Inflammatory macrophage treated with lipopolysaccharide for 1 hour (primary cell): Measurements from ENCODE around the gene DSCAML1.

Source experiments
- DNase-seq, 2 donors: peaks; one replicate each; pipeline ENCODE4 v3.0.0-alpha.2; 2020 to 2022

Gene DSCAML1

GRCh38 chr11:117654281-117655255 is 142.4 kb downstream of the DSCAML1 start:
- no peak for DNase-seq

GRCh38 chr11:117652521-117652920 is 144.5 kb downstream of the DSCAML1 start:
- DNase-seq: no peak

DNA sequence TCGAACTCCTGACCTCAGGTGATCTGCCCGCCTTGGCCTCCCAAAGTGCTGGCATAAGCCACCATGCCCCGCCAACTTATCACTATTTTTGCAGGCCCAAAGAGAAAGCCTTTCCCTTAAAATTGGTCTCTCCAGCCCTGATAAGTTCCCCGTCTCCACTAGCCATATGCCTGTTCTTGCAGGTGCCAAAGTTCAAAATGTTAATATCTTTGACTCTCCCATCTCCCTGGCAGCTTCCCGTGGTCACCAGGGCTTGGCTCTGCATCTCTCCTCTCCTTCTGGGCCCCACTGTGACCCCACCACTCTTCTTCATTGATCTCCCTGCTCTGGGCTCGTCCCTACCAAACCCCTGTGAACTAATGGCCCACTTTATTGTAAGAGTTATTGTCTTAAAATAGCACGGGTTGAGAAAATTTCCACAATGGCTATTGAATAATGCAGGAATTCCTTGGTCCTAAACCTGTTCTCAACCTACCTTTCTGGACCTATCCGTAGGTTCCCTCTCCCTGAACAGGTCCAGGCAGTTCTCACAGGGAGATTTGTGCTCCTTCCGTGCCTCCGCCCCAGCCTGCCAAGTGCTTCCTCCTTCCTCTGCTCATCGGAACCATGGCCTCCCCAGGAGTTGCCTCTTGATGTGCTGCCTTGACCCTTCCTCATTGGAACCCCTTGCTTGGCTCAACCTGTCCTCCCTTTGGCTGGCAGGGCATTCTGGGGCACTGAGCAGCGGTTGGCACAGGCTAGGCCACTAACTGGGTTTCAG is 147.5 kb downstream of the DSCAML1 start:
- DNase-seq: no peak

- no peak for DNase-seq
Measured at GRCh38 chr11:117647872-117648271, 149.1 kb downstream of the DSCAML1 start.

DNA sequence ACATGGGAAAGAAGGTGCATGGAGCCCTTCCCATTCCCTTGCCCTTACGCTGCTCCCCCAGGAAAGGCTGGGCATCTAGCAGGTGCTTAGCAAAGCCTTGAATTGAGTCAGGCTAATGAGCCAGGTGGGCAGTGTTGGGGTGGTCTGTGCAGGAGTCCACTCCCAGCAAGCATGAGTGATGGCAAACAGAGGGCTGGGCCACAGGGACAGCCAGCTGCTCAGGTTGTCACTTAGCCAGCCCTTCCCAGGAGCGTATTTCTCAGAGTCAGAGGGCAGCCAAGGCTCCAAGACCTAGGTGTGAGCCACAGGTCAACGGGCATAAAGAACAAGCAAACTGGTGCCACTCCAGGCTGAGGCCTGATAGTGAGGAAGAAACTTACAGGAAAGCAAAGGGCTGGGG is 149.8 kb downstream of the DSCAML1 start:
- no peak for DNase-seq

- no peak for DNase-seq
Measured at GRCh38 chr11:117646411-117646810, 150.6 kb downstream of the DSCAML1 start.

- DNase-seq: no peak
Measured at GRCh38 chr11:117644403-117645155, 152.4 kb downstream of the DSCAML1 start.

DNA sequence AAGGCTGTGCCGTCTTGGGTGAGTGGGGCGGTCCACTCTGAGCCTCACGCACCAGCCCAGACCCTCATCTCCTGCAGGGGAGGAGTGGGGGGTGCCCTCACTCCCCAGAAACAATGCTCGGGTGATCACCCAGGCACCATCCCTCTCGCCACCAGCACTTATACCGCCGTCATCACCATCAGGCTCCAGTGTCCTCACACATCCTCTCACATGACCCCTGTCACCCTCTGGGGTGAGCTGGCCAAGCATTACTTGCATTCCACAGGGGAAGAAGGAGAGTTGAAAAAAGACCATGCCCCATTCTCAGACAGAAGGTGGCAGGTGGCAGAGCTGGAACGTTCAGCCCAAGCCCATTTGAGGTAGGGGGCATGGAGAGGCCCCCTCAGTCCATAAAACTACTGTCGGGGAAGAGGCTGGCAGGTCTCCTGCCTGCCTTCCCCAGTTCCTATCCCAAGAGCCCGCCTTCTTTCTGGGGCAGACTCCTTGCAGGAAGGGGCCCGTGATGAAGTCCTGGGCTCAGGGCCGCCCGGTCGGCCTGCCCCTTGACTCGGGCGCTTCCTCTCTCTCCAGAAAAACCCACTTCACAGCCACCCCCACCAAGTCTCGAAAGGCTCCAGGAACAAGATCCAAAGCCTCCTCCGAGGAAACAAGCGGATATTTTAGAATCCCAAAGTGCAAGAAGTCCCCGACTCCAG is 153.3 kb downstream of the DSCAML1 start:
- DNase-seq: no peak

DNA sequence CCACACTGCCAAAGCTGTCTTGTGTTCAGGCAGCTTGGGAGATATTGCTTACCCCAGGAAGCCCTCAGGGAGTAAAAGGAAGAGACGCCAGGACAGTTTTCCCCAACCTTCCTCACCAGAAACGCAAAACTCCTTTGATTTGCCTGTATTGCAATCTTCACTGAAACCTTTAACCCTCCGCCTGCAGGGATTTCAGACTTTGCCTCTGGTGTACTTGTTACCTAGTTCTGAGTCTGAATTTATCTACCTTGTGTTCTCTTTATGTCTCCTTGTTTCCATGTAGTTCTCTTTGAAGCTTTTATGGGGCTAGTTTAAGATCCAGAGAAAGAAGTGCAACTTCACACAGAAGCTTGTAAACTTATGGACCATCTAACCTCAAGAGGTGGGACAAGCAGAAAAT is 154.2 kb downstream of the DSCAML1 start:
- DNase-seq: no peak

- DNase-seq: no peak
Measured at GRCh38 chr11:117642396-117642795, 154.6 kb downstream of the DSCAML1 start.

GRCh38 chr11:117641008-117641915 is 155.8 kb downstream of the DSCAML1 start:
- no peak for DNase-seq

DNA sequence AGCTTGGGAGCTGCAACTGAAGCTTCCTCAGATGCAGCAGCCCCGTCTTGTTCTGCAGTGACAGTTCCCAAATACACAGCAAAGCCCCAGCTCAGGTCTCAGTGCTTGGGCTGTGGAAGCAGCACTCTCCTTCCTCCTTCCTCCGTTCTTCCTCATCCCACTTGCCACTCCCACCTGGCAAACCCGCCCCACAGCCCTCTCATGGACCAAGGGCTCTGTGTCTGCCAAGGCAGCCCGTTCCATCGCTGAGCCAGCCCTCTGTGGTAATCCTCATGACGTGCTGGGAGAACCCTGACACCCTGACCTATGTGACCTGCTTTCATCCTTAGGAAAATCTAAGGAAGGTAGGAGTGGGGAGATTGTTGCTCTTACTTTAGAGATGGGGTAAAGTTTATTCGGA is 157.0 kb downstream of the DSCAML1 start:
- DNase-seq: no peak

DNA sequence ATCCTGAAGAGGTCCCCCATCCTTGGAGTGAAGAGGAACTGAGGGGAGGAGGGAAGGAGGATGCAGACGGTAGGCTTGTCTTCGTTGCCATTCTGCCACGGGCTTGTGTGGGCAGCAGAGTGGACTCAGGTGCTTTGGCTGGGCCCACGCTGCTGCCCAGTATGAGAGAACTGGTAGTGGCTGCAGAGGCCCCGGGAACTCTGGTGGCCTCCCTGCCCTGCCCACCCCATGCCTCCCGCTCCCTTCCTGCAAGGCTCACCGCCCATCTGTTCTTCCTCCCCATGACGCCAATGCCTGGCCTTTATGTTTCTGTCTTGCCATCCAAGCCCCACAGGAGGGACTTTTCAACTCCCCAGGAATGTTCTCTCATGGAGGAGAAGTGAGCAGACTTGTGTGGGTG is 157.4 kb downstream of the DSCAML1 start:
- DNase-seq: no peak

DNA sequence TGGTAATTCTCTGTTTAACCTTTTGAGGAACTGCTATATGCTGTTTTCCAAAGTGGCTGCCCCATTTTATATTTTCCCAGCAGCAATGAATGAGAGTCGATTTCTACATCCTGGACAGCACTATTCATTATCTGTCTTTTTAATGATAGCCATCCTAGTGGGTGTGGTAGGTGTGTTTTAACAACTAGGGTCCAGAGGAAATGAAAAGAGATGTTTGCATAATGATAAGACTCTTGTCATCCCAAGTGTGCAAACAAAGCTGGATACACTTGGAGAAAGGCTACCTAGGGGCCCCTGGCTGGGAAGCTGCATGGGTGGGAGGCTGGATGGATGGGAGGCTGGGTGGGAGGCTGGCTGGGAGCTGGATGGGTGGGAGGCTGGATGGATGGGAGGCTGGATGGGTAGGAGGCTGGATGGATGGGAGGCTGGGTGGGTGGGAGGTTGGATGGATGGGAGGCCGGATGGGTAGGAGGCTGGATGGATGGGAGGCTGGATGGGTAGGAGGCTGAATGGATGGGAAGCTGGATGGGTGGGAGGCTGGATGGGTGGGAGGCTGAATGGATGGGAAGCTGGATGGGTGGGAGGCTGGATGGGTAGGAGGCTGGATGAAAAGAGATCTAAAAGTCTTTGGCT is 158.0 kb downstream of the DSCAML1 start:
- no peak for DNase-seq

DNA sequence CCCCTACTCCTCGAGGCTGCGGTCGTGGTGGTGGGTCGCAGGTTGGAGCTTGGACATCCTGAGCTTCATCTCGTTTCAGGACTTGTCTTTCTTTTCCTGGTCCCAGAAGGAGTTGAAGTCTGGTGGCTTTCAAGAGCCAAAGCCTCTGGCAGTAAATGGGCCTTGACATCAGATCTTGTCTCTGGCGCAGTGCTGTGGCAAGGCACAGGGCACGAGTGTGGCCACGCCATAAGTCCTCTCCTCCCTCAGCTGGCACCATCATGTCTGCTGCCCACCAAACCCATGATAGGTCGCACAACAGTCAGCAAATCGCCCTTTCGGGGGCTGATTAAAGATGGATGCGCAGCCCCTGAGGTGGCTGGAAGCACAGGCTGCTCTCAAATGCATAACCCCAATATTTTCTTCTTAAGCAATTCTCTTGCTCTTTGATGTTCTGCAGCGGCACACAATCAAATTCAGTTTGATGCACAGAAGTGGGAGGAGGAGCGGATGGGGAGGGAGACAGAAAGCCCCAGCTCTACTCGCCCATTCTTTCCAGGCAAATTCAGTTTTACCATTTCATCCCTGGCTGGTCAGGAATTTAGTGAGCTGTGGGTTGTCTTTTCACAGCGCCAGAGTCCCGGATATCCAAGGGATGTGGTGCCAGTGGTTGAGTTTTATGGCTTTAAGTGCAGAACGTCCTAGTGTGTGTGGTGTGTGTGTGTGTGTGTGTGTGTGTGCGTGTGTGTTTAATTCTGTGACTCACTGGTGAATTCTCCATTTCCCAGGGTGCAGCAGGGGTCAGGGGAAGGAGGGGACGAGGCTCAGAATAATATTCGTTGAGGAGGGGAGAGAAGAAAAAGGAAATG is 162.0 kb downstream of the DSCAML1 start:
- DNase-seq: no peak

GRCh38 chr11:117633976-117634755 is 162.8 kb downstream of the DSCAML1 start:
- no peak for DNase-seq

DNA sequence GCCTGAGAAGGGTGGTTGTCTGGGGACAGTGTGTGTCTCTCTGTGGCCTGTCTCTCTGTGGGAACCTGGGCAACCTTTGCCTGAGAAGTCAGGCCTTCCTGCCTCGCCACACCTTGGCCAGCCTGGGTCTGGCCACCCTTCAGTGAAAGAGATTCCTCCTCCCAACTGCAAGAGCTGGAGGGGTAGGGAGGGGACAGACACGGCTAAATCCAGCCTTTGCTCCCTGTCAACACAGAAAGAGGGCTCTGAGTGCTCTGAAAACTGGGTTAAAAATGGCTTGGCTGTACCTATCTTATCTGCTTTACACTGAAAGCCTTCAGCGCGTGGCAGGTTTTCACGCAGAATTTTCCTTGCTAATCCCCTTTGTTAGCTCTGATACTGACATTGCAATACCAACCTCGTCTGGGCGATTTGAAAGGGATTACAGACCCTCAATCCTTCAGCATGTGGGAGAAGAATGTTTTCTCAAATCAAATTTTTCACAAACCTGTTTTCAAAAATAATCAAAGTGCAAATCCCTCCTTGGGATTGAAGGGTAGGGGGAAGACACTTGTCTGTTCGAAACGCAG is 163.7 kb downstream of the DSCAML1 start:
- DNase-seq: no peak

DNA sequence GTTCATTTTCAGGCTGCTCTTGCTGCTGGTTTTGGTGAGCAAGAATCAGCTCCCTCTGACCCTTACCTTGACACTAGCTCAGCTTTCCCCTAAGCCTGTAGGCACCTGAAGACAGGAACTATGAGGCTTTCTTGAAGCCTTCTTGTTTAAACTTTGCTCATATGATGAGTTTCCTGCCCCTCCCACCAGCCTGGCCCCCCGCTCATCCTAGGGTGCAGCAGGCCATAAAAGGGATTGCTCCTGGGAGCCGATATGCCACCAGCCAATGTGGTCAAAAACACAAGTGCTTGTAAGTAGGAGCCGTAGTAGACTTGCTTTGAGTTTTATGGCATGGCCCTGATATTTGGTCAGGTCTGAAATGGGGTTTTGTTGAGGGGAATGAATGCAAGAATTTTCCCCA is 164.7 kb downstream of the DSCAML1 start:
- DNase-seq: no peak
